ENCODE data around the gene PITPNM3.

The PITPNM3 gene

DNA sequence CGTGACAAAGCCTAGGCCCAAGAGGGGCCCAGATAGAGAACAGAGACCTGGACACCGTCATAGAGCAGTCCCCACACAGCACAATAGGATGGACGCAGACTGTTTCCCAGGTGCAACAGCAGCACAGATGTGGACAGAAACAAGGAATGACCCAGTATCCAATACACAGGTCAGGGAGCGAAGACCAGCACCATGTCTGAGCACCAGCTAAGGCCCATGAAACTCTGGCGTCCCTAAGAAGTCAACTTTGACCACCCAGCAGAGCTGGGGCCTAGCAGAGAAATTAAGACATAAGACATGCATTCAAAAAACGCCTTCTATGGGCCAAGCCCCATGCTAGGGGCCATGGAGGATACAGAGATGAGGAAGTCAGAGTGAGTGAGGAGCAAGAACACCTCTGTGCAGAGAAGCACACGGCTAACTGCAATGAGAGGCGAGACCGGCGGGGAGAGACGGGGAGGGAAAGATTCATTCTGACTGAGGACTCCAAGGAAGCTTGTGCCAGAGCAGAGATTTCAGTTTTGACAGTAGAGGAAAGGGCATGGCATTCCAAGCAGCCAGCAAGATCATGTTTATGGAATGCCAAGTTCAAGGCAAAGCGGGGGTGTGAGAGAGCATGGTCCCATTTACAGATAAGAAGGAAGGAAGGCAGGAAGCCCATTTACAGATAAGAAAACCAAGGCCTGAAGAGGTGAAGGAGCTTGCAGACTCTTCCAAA, 50.8 kb downstream of the PITPNM3 start:
- POLR2A ChIA-PET = no interaction called here
- CTCF ChIA-PET = interaction anchor here (1.0 to 1.6 kb wide), 2 partner anchors 13 to 28 kb away, joined by 3 to 4 read pairs; no protein-coding TSS in a partner anchor
- no peak for DNase-seq (ENCODE audit: low read depth, low spot score)
- TF ChIP-seq CTCF (IDR thresholded peaks at IDR 0.05; ENCODE audit: insufficient read depth, low read length, missing control alignments) = no peak
- H3K4me3 ChIP-seq (ENCODE audit: low read depth, low read length) = no peak overlapping the region

DNA sequence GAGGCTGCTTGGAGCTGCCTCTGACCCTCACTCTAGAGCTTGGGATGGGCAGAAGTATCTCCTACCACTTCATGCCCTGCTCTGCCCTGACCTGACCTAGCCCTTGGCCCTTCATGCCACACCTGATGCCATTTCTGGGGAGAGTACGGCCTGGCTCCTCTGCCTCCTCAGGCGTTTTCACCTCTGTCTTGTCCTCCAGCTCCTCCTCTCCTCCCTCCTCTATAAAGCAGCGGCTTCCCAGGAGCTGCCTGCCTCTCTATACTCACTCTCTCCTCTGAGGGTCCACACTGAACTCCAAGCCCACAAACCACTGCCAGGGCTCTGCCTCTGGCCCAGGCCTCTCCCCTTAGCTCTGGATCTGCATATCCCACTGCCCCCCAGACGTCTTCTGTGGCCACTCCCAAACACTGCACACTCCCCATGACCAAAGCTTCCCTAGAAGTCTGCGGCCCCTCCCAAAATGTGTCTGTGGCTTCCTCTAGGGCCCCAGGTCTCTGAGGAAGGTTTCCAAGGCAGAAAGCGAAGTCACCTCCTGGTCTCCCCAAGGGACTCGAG, 52.6 kb downstream of the PITPNM3 start:
- ChIA-PET CTCF (interaction anchor here (0.9 to 1.9 kb wide), 3 partner anchors 11 to 68 kb away, joined by 3 to 7 read pairs (median 5); no protein-coding TSS in a partner anchor), POLR2A (no interaction called here)
- no peak for DNase-seq (ENCODE audit: low read depth, low spot score)
- TF ChIP-seq CTCF (IDR thresholded peaks at IDR 0.05; ENCODE audit: insufficient read depth, low read length, missing control alignments) = no peak
- no peak overlapping the region for H3K4me3 ChIP-seq (ENCODE audit: low read depth, low read length)

DNA sequence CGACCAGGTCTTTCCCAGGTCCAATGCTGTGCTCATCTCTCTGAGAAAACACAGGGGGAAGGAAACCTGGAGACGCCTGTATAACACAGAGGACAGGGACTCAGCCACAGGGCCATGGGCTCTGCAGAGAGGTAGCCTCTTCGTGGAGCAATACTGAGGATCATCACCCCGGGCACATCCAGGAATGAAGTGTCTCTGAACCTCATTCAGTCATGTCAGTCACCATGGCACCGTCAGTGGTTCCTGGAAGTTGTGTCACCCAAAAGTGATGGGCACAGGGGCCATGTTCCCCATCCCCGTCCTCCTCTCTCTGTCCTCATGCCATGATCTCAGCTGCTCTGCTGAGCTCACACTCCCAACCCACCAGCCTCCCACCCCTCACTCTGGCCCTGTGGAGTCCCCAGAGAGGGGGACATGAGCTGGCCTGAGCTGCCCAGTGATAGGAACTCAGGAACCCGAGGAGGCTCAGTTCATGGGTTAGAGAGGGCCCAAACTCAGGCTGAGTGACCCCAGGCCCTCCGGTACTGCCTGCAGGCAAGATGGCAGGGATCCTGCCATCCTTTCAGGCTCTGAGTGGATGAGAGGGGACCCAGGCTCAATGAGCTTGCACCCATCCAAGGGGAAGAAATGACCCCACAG, 53.4 kb downstream of the PITPNM3 start:
- TF ChIP-seq CTCF (IDR thresholded peaks at IDR 0.05; ENCODE audit: insufficient read depth, low read length, missing control alignments) = no peak
- POLR2A ChIA-PET = no interaction called here
- CTCF ChIA-PET = interaction anchor here (0.9 to 1.9 kb wide), 3 partner anchors 11 to 67 kb away, joined by 3 to 7 read pairs (median 5); no protein-coding TSS in a partner anchor
- DNase-seq (ENCODE audit: low read depth, low spot score) = no peak
- no peak overlapping the region for H3K4me3 ChIP-seq (ENCODE audit: low read depth, low read length)

DNA sequence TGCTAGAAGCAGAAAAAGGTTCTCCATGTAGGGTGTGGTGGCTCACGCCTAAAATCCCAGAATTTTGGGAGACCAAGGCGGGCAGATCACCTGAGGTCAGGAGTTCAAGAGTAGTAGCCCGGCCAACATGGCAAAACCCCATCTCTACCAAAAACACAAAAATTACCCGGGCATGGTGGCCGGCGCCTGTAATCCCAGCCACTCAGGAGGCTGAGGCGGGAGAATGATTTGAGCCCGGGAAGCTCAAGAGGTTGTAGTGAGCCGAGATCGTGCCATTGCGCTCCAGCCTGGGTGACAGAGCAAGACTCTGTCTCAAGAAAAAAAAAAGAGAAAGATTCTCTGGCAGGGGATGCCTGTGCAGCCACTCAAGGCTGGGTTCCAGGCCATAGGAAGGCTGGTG, 54.2 kb downstream of the PITPNM3 start:
- TF ChIP-seq CTCF (IDR thresholded peaks at IDR 0.05; ENCODE audit: insufficient read depth, low read length, missing control alignments) = no peak
- no peak for DNase-seq (ENCODE audit: low read depth, low spot score)
- ChIA-PET CTCF (interaction anchor here (1.4 to 1.6 kb wide), 2 partner anchors 30 to 66 kb away, joined by 3 to 8 read pairs; no protein-coding TSS in a partner anchor), POLR2A (no interaction called here)
- no peak overlapping the region for H3K4me3 ChIP-seq (ENCODE audit: low read depth, low read length)

- POLR2A ChIA-PET = no interaction called here
- CTCF ChIA-PET = interaction anchor here (1.6 kb wide), 1 partner anchor 29 kb away, joined by 8 read pairs; no protein-coding TSS in a partner anchor
- no peak overlapping the region for H3K4me3 ChIP-seq (ENCODE audit: low read depth, low read length)
- DNase-seq (ENCODE audit: low read depth, low spot score) = no peak
- no peak for TF ChIP-seq CTCF (IDR thresholded peaks at IDR 0.05; ENCODE audit: insufficient read depth, low read length, missing control alignments)
These were observed 55.0 kb downstream of the PITPNM3 start for GRCh38 chr17:6501359-6501758.
